ENCODE results near the gene RPL13.
A peak's percentile ranks its signal among the peaks of the same experiment; 100 is the strongest.

Gene RPL13

GRCh38 chr16:89531821-89532526, 28.5 kb upstream of the RPL13 start:
- no peaks in the 10 kb centered on the region for H3K9me3 ChIP-seq

GRCh38 chr16:89534252-89534756, 26.2 kb upstream of the RPL13 start:
- H3K4me1 ChIP-seq (ENCODE audit: control insufficient read depth in 1 of 2, insufficient read depth in 1 of 2, low read depth in 1 of 2, low read length in 1 of 2): peaks cover 39% of the 10 kb centered on the region in 2 experiments
- no peaks in the 10 kb centered on the region for H3K27me3 ChIP-seq
- H3K36me3 ChIP-seq: peaks cover 52% of the 10 kb centered on the region
- H3K4me3 ChIP-seq (ENCODE audit: low read depth in 1 of 2, low read length in 1 of 2): peak overlapping the region; percentile 53 to 62
- no peaks in the 10 kb centered on the region for H3K9me3 ChIP-seq
- H3K27ac ChIP-seq: peak overlapping the region; percentile 94
- peak; percentile 11 for TF ChIP-seq CTCF (IDR thresholded peaks at IDR 0.05)

More at GRCh38 chr16:89531821-89532526, 28.5 kb upstream of the RPL13 start:
- H3K27me3 ChIP-seq: no peaks in the 10 kb centered on the region
- TF ChIP-seq CTCF (IDR thresholded peaks at IDR 0.05): no peak
- H3K4me3 ChIP-seq (ENCODE audit: low read depth in 1 of 2, low read length in 1 of 2): peak overlapping the region in 1 of 2 experiments; percentile 15
- peaks cover 39% of the 10 kb centered on the region in 2 experiments for H3K4me1 ChIP-seq (ENCODE audit: control insufficient read depth in 1 of 2, insufficient read depth in 1 of 2, low read depth in 1 of 2, low read length in 1 of 2)
- peak overlapping the region; percentile 94 for H3K27ac ChIP-seq
- H3K36me3 ChIP-seq: peaks cover 53% of the 10 kb centered on the region

- peak overlapping the region; percentile 94 for H3K27ac ChIP-seq
- no peaks in the 10 kb centered on the region for H3K9me3 ChIP-seq
- H3K27me3 ChIP-seq: no peaks in the 10 kb centered on the region
- H3K4me3 ChIP-seq (ENCODE audit: low read depth in 1 of 2, low read length in 1 of 2): no peak overlapping the region
- H3K4me1 ChIP-seq (ENCODE audit: control insufficient read depth in 1 of 2, insufficient read depth in 1 of 2, low read depth in 1 of 2, low read length in 1 of 2): peaks cover 39% of the 10 kb centered on the region in 2 experiments
- H3K36me3 ChIP-seq: peaks cover 35% of the 10 kb centered on the region
- no peak for TF ChIP-seq CTCF (IDR thresholded peaks at IDR 0.05)
Observed at GRCh38 chr16:89536371-89536770, 24.1 kb upstream of the RPL13 start.

- H3K4me1 ChIP-seq (ENCODE audit: control insufficient read depth in 1 of 2, insufficient read depth in 1 of 2, low read depth in 1 of 2, low read length in 1 of 2): peaks cover 34 to 36% of the 10 kb centered on the region in 2 experiments
- no peak overlapping the region for H3K4me3 ChIP-seq (ENCODE audit: low read depth in 1 of 2, low read length in 1 of 2)
- no peaks in the 10 kb centered on the region for H3K27me3 ChIP-seq
- TF ChIP-seq CTCF (IDR thresholded peaks at IDR 0.05): no peak
- H3K36me3 ChIP-seq: peaks cover 35% of the 10 kb centered on the region
- no peak overlapping the region for H3K27ac ChIP-seq
- no peaks in the 10 kb centered on the region for H3K9me3 ChIP-seq
Observed at GRCh38 chr16:89536886-89537548, 23.5 kb upstream of the RPL13 start.

- no peak overlapping the region for H3K27ac ChIP-seq
- peaks cover 32% of the 10 kb centered on the region for H3K36me3 ChIP-seq
- H3K4me1 ChIP-seq (ENCODE audit: control insufficient read depth in 1 of 2, insufficient read depth in 1 of 2, low read depth in 1 of 2, low read length in 1 of 2): peaks cover 28 to 31% of the 10 kb centered on the region in 2 experiments
- H3K27me3 ChIP-seq: no peaks in the 10 kb centered on the region
- TF ChIP-seq CTCF (IDR thresholded peaks at IDR 0.05): no peak
- H3K9me3 ChIP-seq: no peaks in the 10 kb centered on the region
- H3K4me3 ChIP-seq (ENCODE audit: low read depth in 1 of 2, low read length in 1 of 2): no peak overlapping the region
Observed at GRCh38 chr16:89537549-89537925, 22.9 kb upstream of the RPL13 start.
